HG03139 (cell line): ENCODE results near the gene C1RL.
"Not testable (repeated sequence)": the region's sequence is repeated elsewhere in the genome, so short reads cannot be mapped to it uniquely, and the experiment has no call there.

Source experiments
- ATAC-seq: cut with Tn5 transposase; IDR thresholded peaks from one replicate; pipeline ENCODE4 v1.9.1; 2021; ENCODE audit not compliant: unreplicated experiment

The C1RL gene

DNA sequence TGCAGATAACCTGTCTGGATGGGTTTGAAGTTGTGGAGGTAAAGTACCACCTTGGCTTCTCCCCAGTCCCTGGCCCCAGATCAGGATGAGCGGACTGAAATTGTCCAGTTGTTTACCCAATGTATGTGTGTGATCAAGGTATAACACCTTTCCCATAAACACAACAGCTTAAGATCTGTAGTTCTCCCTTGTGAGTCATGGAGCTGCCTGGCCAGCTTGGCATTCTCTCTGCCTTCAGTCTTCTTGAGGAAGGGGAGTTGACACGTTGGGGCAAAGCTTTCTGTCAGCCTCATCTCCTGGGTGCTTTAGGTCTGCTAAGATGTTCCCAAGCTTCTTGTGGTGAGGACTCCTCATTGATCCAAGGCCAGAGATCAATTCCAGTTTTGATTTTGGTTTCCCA, 42.4 kb downstream of the C1RL start:
- no peak for ATAC-seq

DNA sequence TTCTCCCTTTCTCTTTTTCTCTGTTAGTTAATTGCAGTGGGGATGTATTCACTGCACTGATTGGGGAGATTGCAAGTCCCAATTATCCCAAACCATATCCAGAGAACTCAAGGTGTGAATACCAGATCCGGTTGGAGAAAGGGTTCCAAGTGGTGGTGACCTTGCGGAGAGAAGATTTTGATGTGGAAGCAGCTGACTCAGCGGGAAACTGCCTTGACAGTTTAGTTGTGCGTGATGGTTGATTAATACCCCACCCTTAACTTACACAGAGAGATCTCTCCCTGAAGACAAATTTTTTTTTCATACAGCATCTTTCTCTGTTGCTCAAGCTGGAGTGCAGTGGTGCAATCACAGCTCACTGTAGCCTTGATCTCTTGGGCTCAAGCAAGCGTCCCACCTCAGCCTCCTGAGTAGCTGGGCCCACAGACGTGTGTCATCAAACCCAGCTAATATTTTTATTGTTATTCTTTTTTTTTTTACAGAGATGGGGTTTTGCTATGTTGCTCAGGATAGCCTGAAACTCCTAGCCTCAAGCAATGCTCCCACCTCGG, 43.9 kb downstream of the C1RL start:
- ATAC-seq = no peak

DNA sequence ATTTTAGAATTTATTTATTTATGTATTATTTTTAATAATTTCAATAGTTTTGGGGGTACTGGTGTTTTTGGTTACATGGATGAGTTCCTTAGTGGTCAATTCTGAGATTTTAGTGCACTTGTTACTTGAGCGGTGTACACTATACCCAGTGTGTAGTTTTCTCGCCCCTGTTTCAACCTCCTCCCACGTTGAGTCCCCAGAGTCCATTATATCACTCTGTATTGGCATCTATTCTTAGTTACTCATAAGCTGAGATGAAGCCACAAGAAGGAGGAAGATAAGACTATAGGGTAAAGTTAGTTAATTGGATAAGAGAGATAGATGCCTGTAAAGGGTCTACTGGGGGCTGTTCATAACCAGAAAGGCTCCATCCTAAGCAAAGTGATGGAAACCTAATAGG, 44.5 kb downstream of the C1RL start:
- ATAC-seq = no peak

DNA sequence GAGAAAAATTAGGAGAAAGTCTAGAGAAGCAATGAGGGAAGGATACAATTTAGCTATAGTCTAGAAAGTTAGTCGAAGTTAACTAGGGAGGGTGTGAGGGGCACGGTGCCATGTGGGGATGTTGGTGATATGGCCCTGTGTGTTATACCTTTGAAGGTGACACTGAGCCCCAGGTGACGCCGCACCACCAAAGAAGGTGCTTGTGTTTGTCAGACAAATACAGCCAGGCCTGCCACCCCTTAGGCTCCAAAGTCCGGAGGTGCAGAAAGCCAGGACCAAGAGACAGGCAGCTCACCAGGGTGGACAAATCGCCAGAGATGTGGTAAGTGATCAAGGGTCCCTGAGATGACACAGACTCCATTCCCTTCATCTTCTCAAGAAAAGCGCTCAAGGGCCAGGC, 47.4 kb downstream of the C1RL start:
- no peak for ATAC-seq

DNA sequence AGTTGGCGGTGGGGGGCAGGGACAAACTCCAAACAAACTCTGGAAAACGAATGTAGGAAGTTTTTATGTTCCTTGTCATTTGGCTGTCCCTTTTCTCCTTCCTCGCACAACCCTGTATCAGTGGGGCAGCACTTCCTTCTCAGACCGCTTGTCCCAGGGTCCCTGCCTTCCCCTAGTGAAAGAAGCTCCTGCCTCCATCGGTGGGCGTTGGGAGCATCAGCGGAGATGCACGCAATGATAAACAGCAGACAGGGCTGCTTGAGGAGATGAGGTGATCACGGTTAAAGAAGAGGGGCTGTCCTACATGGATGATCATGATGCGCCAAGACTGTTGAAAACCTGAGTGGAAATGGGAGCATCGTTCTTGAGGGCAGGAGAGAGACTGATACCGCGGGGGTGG, 47.9 kb downstream of the C1RL start:
- ATAC-seq = no peak

DNA sequence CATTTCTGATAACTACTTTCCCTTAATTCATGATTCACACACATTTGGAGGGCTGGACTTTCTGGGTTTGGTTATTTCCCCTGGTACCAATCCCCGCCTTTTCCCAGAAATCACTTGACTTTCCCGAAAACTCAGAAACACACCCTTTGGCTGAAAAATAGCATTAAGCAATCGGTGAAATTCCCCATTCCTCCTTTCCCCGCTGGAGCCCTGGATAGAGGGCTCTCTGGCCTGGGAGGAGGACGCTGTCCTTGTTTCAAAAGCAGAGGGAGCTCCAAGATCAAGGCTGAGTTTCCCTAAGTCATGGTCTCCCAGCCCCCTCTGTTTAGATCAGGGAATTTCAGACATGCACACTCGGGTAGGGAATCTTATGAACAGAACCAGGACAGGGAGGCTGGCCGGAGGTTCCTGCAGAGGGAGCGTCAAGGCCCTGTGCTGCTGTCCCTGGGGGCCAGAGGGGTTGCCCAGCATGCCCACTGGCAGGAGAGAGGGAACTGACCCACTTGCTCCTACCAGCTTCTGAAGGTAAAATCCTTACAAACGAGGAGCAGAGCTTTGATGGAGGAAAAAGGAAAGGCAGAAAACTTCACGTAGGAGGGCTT, 48.6 kb downstream of the C1RL start, which contains the start of gene C1S:
Gene C1S (plus strand): TSS at position 366 of the 602 bp plus-strand sequence. CDS start 1,195 bp downstream, outside the sequence.
- ATAC-seq = no peak

DNA sequence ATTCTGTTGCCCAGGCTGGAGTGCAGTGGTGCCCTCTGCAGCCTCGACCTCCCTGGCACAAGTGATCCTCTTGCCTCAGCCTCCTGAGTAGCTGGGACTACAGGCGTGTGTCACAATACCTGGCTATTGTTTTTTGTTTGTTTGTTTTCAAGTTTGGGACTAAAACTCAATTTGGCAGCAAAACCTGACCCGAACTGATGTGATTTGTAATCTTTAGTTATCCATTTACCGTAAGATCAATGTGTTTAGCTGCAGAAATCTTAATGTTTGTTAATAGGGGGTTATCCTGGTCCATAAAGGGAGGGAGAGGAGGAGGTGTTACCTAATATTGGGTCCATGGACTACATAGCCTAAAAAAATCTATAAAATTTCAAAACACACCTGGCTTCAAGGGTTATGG, 49.2 kb downstream of the C1RL start:
- ATAC-seq = no peak

DNA sequence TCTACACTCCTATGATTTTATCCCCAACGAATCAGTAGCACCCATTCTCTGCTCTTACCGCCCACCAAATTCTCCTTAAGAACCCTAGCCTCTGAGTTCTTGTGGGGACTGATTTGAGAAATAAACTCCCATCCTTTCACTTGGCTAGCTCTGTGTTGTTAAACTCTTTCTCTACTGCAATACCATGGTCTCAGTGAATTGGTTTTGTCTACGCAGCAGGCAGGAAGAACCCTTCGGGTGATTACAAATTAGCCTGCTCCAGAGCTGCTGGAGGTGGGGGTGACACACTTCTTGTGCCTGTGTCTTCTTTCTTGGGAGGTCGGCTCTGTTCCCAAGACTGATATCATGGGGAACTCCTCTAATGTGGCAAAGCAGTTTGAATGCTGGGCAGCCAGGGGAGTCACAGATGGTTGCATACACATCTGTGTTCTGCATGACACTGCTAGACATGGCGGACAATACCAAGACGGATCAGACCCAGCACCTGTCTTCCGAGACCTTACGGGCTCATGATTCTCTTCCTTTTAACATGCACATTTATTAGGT, 50.1 kb downstream of the C1RL start:
- ATAC-seq = no peak

DNA sequence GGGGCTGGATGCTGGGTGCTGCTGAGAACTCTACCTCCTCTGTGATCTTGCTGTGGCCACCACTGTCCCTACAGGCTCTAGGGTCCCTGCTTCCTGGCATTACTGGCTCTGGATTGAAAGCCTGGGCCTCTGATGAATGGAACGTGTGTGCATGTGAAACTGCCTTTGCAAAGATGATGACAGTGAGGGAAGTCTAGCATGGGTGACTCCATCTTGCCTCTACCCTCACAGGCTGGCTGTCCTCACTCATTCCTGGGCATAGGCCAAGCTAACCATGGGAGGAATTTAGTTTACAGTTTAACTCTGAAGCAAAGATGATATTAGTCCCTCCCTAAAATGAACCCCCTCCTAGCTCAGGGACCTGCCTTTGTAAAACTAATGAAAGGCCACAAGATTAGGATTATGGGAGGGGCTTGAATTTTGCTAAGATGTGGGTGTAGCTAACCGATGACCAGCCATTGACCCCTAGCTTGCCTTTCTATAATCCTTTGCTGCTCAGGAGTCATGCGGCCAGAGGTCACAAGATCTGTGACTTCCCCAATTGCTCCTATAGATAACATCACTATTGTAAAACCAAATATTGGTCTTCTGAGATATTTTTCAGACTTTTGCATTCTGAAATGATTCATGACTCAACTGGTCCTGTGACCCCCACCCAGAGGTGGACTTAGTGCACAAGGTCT, 50.7 kb downstream of the C1RL start:
- ATAC-seq = no peak

DNA sequence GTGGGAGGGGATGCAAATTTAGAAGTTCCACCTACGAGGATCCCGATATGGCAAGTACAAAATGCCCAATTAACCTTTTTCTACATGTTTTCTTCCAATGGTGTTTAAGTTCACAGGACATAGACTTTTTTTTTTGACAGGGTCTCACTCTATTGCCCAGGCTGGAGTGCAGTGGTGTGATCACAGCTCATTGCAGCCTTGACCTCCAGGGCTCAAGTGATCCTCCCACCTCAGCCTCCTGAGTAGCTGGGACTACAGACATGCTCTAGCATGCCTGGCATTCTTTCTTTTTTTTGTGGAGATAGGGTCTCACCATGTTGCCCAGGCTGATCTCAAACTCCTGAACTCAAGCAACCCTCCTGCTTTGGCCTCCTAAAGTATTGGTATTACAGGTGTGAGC, 53.3 kb downstream of the C1RL start:
- ATAC-seq = not testable (repeated sequence)

DNA sequence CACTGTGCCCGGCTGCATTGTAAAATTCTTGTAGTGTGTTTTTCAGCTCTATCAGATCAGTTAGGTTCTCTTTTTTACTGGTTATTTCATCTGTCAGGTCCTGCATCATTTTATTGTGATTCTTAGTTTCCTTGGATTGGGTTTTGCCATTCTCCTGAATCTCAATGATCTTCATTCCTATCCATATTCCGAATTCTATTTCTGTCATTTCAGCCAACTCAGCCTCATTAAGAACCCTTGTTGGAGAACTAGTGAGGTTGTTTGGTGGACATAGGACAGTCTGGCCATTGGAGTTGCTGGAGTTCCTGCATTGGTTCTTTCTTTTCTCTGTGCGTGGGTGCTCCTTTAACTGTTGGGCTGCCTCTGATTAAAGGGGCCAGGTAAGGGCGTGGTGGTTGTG, 54.1 kb downstream of the C1RL start:
- no peak for ATAC-seq

DNA sequence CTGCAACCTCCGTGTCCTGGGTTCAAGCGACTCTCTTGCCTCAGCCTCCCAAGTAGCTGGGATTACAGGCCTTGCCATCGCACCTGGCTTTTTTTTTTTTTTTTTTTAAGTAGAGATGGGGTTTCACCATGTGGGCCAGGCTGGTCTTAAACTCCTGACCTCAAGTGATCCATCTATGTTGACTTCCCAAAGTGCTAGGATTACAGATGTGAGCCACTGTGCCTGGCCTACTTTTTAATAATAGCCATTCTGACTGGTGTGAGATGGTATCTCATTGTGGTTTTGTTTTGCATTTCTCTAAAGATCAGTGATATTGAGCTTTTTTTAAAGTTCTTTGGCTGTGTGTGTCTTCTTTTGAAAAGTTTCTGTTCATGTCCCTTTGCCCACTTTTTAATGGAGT, 59.0 kb downstream of the C1RL start:
- not testable (repeated sequence) for ATAC-seq

DNA sequence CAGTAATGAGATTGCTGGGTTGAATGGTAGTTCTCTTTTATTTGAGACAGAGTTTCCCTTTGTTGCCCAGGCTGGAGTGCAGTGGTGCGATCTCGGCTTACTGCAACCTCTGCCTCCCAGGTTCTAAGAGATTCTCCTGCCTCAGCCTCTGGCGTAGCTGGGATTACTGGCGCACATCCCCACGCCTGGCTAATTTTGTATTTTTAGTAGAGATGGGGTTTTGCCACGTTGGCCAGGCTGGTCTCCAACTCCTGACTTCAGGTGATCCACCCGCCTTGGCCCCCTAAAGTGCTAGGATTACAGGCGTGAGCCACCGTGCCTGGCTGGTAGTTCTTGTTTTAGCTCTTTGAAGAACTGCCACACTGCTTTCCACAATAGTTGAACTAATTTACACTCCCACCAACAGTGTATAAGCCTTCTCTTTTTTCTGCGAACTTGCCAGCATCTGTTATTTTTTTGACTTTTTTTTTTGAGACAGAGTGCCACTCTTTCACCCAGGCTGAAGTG, 59.5 kb downstream of the C1RL start:
- ATAC-seq = not testable (repeated sequence)

DNA sequence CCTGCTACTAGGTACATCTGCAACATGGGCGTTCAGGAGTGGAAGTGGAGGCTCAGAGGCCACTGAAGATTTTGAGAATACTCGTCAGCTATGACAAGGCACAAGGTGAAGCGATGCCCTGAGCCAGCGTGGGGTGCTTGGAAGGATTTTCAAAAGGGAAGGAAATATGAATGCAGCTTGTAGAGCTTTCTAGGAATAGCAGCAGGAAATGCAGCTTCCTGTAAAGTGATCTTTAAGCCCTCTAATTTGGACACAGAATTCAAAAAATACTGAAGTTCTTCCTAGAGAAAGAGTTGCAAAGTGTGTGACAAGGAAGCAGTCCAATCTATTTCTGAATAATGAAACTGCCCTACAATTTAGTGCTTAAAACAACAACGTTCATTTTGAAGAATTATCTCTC, 61.7 kb downstream of the C1RL start:
- ATAC-seq = no peak

DNA sequence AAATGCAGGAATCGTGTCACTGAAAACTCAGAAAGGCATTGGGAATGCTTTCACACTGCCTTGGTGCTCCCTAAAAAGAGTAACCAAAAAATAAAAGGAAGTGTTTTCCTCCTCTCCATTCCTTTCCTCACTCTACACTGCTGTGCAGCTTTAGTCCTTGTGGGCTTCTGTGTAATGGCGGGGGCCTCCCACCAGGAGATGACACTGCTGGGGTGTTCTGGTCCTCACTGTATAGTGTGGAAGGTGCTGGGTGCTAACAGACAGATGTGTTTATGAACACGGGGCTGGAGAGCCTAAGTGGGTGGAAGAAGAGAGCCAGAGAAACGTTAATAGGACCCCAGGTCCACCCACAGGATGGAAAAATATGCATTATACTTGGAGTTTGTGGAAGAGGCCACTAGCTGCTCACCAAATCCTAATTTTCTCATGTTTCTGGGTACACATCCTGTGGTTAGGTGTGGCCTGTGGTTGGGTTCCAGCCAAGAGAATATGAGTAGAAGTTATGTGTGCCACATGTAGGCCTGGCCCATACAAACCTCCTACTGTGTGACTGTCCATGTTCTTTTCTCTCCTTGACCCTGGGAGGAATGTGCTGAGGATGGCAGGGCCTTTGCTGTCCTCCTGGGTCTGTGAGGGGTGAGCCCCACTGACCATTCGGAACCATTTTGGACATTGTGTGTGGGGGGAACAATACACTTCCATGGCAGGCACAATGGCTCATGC, 62.5 kb downstream of the C1RL start:
- ATAC-seq = no peak

DNA sequence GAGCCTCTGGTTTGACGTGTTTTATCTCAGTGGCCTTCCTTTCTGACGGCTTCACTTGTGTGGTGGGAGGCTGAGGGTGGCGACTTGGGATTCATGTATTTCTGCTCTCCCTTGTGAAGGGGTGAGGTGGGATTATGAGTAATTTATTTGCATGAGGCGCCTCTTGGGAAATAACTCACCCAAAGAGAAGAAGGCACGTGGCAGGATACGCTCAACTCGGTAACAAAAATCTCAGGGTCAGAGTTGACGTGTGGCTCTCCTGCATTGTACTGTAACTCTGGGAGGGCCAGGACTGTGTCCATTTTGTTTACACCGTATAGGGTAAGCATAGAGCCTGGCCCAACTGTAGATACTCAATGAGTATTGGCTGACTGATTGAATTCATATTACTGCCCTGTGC, 63.1 kb downstream of the C1RL start:
- ATAC-seq = no peak
